ENCODE data around the gene ADAT3.

The ADAT3 gene

DNA sequence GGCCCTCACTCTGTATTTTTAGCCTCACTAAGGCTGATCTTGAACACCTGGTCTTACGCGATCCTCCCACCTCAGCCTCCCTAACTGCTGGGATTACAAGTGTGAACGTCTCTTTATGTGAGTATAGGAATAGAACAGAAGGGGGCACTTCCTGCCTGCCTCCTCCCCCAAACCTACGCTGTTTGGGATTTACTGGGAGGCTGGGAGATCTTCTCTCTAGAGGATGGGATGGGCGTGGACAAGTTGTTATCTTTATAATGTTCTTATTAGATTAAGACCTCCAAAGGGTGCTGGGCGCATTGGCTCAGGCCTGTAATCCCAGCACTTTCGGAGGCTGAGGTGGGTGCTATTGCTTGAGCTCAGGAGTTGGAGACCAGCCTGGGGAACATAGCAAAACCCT, 32.9 kb downstream of the ADAT3 start:
- DNase-seq (ENCODE audit: extremely low spot score) = no peak
- POLR2A ChIA-PET = no interaction called here
- TF ChIP-seq FOXK2 (IDR thresholded peaks at IDR 0.05) (no peak), FOXM1 (IDR thresholded peaks at IDR 0.05; ENCODE audit: borderline replicate concordance) (no peak), ELF4 (IDR thresholded peaks at IDR 0.05) (no peak), BHLHE40 (IDR thresholded peaks at IDR 0.05; ENCODE audit: borderline replicate concordance) (no peak), ARNT (IDR thresholded peaks at IDR 0.05) (no peak), ZNF384 (IDR thresholded peaks at IDR 0.05) (no peak), CTBP1 (IDR thresholded peaks at IDR 0.05; ENCODE audit: borderline replicate concordance) (no peak), LEF1 (IDR thresholded peaks at IDR 0.05; ENCODE audit: borderline replicate concordance) (no peak), HDGF (IDR thresholded peaks at IDR 0.05; ENCODE audit: borderline replicate concordance) (no peak), FOXA1 (IDR thresholded peaks at IDR 0.05) (no peak), TARDBP (IDR thresholded peaks at IDR 0.05) (no peak)
- TF ChIP-seq, protein P1, sequence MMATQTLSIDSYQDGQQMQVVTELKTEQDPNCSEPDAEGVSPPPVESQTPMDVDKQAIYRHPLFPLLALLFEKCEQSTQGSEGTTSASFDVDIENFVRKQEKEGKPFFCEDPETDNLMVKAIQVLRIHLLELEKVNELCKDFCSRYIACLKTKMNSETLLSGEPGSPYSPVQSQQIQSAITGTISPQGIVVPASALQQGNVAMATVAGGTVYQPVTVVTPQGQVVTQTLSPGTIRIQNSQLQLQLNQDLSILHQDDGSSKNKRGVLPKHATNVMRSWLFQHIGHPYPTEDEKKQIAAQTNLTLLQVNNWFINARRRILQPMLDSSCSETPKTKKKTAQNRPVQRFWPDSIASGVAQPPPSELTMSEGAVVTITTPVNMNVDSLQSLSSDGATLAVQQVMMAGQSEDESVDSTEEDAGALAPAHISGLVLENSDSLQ (IDR thresholded peaks at IDR 0.05) = no peak
- CTCF ChIA-PET = no interaction called here

DNA sequence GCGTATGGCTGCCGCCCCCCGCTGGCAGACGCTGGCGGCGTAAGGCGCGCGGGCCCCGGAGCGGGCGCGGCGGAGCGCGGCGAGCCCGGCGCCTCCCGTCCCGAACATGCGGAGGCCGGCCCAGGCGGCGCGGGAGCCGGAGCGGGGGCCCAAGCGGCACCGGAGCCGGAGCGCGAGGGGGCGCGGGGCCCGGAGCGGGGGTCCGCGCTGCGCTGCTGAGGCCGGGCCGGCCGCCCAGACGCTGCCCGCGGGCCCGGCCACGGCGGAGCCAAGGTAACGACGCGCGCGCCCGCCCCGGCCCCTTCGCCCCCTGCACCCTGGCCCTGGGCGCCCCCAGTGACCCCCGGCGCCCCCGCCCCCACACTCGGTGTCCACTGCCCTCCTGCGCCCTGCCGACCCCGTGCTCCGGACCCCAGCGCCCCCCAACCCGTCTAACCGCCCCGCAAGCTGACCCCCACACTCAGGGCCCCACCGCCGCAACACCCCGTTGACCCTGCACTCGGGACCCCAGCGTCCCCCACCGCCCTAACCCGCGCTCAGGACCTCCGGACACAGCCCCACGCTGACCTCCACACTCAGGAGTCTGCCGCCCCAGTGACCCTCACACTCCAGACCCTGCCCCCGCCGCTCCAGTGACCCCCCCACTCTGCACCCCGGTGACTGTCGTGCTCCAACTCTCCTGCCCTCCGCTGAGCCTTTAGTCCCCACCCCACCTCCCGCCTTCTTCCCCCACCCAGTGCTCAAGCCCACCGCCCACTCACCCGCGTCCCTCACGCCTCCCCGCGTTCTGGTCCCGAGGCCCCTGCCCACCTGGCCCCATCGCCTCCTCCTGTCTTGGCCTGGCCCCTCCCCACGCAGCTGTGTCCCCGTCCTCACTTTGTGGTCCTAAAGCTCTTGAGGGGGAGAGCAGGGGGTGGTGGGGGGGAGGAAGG, 36.2 kb downstream of the ADAT3 start, which contains the start of gene CSNK1G2:
Gene CSNK1G2 (plus strand): TSS at position 27 of the 932 bp plus-strand sequence. CDS start 28,601 bp downstream, outside the sequence.
- ChIA-PET POLR2A (no interaction called here), CTCF (no interaction called here)
- TF ChIP-seq, protein P1 (IDR thresholded peaks at IDR 0.05) = no peak
- TF ChIP-seq FOXK2 (IDR thresholded peaks at IDR 0.05) (no peak), TARDBP (IDR thresholded peaks at IDR 0.05) (no peak), BHLHE40 (IDR thresholded peaks at IDR 0.05; ENCODE audit: borderline replicate concordance) (no peak), ELF4 (IDR thresholded peaks at IDR 0.05) (no peak), LEF1 (IDR thresholded peaks at IDR 0.05; ENCODE audit: borderline replicate concordance) (no peak), SP1 (IDR thresholded peaks at IDR 0.05) (no peak), ZNF384 (IDR thresholded peaks at IDR 0.05) (no peak), HDGF (IDR thresholded peaks at IDR 0.05; ENCODE audit: borderline replicate concordance) (no peak), NFRKB (IDR thresholded peaks at IDR 0.05) (no peak), ARNT (IDR thresholded peaks at IDR 0.05) (no peak), SUZ12 (IDR thresholded peaks at IDR 0.05) (no peak), CTBP1 (IDR thresholded peaks at IDR 0.05; ENCODE audit: borderline replicate concordance) (no peak), FOXA1 (IDR thresholded peaks at IDR 0.05) (no peak), FOXM1 (IDR thresholded peaks at IDR 0.05; ENCODE audit: borderline replicate concordance) (no peak), L3MBTL2 (conservative IDR thresholded peaks at IDR 0.05) (no peak)
- DNase-seq (ENCODE audit: extremely low spot score) = no peak

DNA sequence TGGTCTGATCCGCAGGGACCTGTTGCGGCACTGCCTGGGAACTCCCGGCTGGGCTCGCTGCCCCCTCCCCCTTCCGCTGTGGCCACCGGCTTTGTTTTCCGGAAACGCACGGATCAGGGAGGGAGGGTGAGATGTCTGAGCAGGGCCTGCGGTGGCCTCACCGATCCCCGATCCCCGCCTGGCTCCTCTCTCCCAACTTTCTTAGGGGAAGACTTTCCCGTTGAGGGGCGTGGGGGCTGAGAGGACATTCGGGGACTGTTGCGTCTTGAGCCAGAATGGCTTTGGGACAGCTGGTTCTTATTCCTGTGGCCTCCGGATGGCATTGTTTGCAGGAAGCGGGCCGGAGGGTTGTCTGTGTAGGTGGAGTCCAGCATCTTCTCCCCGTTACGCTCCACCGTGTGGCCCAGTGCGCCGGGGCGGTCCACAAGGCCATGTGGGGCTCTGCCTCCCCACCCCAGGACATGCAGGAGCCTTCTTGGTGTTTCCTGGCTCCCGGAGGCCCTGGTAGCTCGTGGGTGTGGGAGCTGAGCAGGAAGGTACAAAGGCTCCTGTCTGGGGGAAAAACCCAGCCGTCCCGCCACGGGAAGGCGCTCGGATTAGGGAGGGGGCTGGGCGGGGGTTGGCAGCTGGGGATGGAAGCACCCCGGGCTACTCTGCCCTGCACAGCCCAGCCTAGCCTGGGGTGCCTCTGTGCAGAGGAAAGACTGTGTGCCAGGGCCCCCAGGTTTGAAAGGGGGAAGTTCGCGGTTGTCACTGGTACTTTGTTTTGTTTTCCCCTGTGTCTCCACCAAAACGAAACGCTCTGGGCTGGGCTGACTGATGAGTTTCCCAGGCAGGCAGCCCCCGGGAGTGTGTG, 37.1 kb downstream of the ADAT3 start:
- TF ChIP-seq FOXA1 (IDR thresholded peaks at IDR 0.05) (no peak), FOXM1 (IDR thresholded peaks at IDR 0.05; ENCODE audit: borderline replicate concordance) (no peak), SP1 (IDR thresholded peaks at IDR 0.05) (no peak), BHLHE40 (IDR thresholded peaks at IDR 0.05; ENCODE audit: borderline replicate concordance) (no peak), ARNT (IDR thresholded peaks at IDR 0.05) (no peak), ZNF384 (IDR thresholded peaks at IDR 0.05) (no peak)
- peak; percentile 69 for DNase-seq (ENCODE audit: extremely low spot score)
- ChIA-PET CTCF (interaction anchor here (0.5 kb wide), 1 partner anchor 822 kb away, joined by 5 read pairs; no protein-coding TSS in a partner anchor), POLR2A (no interaction called here)

DNA sequence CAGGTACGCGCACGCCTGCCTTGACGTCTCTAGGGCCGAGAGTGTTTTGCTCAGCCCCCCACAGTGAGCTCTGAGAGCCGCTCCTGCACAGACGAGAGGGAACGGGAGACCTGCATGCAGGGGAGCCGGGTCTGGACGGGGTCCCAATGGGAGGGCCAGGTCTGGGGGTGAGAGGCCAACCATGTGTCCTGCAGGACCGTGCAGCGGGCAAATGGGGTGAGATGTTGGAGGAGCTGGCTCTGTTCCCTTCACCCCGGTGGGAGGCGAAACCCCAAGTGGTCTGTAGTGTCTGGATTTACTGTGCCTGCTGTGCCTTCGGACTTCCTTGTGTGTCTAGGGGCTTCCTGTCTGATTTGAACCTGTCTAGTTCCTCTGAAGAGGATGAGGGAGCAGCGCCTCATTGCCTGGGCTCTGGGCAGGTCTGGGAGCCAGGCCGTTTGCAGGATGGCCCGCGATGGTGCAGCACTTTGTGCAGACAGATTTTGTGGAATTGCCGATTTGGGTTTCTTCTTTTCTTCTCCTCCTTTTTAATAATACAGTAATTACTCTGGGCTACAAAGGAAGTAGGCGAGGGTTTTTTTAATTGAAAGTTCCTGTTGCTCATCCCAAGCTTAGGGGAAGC, 37.8 kb downstream of the ADAT3 start:
- no peak for TF ChIP-seq ZNF384 (IDR thresholded peaks at IDR 0.05)
- no peak for TF ChIP-seq FOXK2 (IDR thresholded peaks at IDR 0.05)
- TF ChIP-seq ARNT (IDR thresholded peaks at IDR 0.05) = no peak
- TF ChIP-seq BHLHE40 (IDR thresholded peaks at IDR 0.05; ENCODE audit: borderline replicate concordance) = no peak
- no peak for TF ChIP-seq ELF4 (IDR thresholded peaks at IDR 0.05)
- no peak for TF ChIP-seq LEF1 (IDR thresholded peaks at IDR 0.05; ENCODE audit: borderline replicate concordance)
- no peak for TF ChIP-seq TARDBP (IDR thresholded peaks at IDR 0.05)
- TF ChIP-seq NFRKB (IDR thresholded peaks at IDR 0.05) = no peak
- no peak for TF ChIP-seq L3MBTL2 (conservative IDR thresholded peaks at IDR 0.05)
- TF ChIP-seq SUZ12 (IDR thresholded peaks at IDR 0.05) = no peak
- TF ChIP-seq FOXM1 (IDR thresholded peaks at IDR 0.05; ENCODE audit: borderline replicate concordance) = no peak
- no peak for TF ChIP-seq HDGF (IDR thresholded peaks at IDR 0.05; ENCODE audit: borderline replicate concordance)
- TF ChIP-seq CTBP1 (IDR thresholded peaks at IDR 0.05; ENCODE audit: borderline replicate concordance) = no peak
- TF ChIP-seq, protein P1 (IDR thresholded peaks at IDR 0.05) = no peak
- ChIA-PET CTCF (interaction anchor here (0.5 to 0.6 kb wide), 2 partner anchors 374 to 823 kb away, joined by 3 to 5 read pairs; no protein-coding TSS in a partner anchor), POLR2A (no interaction called here)
- no peak for DNase-seq (ENCODE audit: extremely low spot score)

GRCh38 chr19:1943661-1944087, 38.5 kb downstream of the ADAT3 start:
- no peak for DNase-seq (ENCODE audit: extremely low spot score)
- ChIA-PET POLR2A (no interaction called here), CTCF (interaction anchor here (0.6 kb wide), 1 partner anchor 373 kb away, joined by 3 read pairs; no protein-coding TSS in a partner anchor)
- TF ChIP-seq ZNF384 (IDR thresholded peaks at IDR 0.05) (no peak), TARDBP (IDR thresholded peaks at IDR 0.05) (no peak), FOXK2 (IDR thresholded peaks at IDR 0.05) (no peak), L3MBTL2 (conservative IDR thresholded peaks at IDR 0.05) (no peak), NFRKB (IDR thresholded peaks at IDR 0.05) (no peak), ELF4 (IDR thresholded peaks at IDR 0.05) (no peak), SUZ12 (IDR thresholded peaks at IDR 0.05) (no peak), FOXA1 (IDR thresholded peaks at IDR 0.05) (no peak), HDGF (IDR thresholded peaks at IDR 0.05; ENCODE audit: borderline replicate concordance) (no peak), LEF1 (IDR thresholded peaks at IDR 0.05; ENCODE audit: borderline replicate concordance) (no peak), BHLHE40 (IDR thresholded peaks at IDR 0.05; ENCODE audit: borderline replicate concordance) (no peak), FOXM1 (IDR thresholded peaks at IDR 0.05; ENCODE audit: borderline replicate concordance) (no peak), ARNT (IDR thresholded peaks at IDR 0.05) (no peak)

All from HEK293T (cell line).